Nephron progenitor cell (in vitro differentiated cells): ENCODE results near the gene DNASE1L1.

Experiments used
- DNase-seq: peaks from one replicate; pipeline ENCODE4 v3.0.0; 2021
- H3K27ac Mint-ChIP-seq: 2 replicates; pipeline ENCODE4 v1.8.0; 2021; ENCODE audit warnings: mild to moderate bottlenecking, moderate library complexity, mixed read lengths
- H3K27me3 Mint-ChIP-seq: 2 replicates; pipeline ENCODE4 v1.8.0; 2021; ENCODE audit warnings: mild to moderate bottlenecking, low read depth, mixed read lengths; ENCODE audit not compliant: poor library complexity
- H3K36me3 Mint-ChIP-seq: 2 replicates; pipeline ENCODE4 v1.8.0; 2021; ENCODE audit warnings: low read depth, mixed read lengths
- H3K4me1 Mint-ChIP-seq: 2 replicates; pipeline ENCODE4 v1.8.0; 2021; ENCODE audit warnings: mixed read lengths
- H3K4me3 Mint-ChIP-seq: 2 replicates; pipeline ENCODE4 v1.8.0; 2021; ENCODE audit warnings: mild to moderate bottlenecking, moderate library complexity, mixed read lengths
- H3K9me3 Mint-ChIP-seq: 2 replicates; pipeline ENCODE4 v1.8.0; 2021; ENCODE audit warnings: mild to moderate bottlenecking, moderate library complexity, mixed read lengths
- TF ChIP-seq, protein P1 (sequence below): fragments of 200-600 bp; sonication (generic); IDR thresholded peaks from 2 replicates; pipeline ENCODE4 v1.5.0; 2021; ENCODE audit warnings: antibody characterized with exemption

The DNASE1L1 gene, protein sequence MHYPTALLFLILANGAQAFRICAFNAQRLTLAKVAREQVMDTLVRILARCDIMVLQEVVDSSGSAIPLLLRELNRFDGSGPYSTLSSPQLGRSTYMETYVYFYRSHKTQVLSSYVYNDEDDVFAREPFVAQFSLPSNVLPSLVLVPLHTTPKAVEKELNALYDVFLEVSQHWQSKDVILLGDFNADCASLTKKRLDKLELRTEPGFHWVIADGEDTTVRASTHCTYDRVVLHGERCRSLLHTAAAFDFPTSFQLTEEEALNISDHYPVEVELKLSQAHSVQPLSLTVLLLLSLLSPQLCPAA

DNA sequence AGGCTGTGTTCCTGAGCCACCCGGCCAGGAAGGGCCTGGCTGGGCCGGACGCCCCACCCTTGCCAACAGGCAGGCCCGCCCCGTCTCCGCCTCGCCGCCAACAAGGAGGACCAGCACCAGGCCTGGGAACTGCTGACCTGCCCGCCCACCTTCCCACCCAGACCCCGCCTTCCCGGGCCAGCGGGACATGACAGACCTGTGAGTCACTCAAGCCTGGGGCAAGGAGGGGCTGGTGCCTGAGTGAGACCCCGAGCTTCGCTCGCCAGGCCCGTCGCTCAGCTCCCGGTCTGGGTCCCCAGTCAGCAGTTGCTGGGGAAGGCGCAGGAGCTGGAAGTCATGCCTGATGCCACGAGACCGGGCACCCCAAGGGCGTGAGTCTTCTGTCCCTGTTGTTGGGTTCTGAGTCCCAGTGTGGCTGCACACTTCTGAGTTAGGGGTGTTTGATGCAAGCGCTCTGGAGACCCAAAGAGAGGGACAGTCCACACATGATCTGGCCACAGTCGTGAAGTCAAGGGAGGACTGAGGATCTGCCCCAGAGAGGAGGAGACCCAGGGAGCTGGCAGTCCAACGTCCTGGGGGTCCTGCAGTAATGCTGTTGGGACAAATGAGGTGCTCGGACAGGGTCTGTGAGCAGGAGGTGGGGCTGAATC lies at the start of gene DNASE1L1:
TSS of gene DNASE1L1 (minus strand) at position 33 of the 650 bp plus-strand sequence. CDS start 3,686 bp downstream, outside the sequence.
- Mint-ChIP-seq H3K27me3 (peaks cover 3% of the 10 kb centered on the region), H3K36me3 (peaks cover 10% of the 10 kb centered on the region), H3K4me1 (peaks cover 20% of the 10 kb centered on the region), H3K4me3 (peak within 1 kb of the TSS; percentile 71), H3K9me3 (peaks cover 58% of the 10 kb centered on the region), H3K27ac (no peak within 1 kb of the TSS)
- TF ChIP-seq, protein P1, sequence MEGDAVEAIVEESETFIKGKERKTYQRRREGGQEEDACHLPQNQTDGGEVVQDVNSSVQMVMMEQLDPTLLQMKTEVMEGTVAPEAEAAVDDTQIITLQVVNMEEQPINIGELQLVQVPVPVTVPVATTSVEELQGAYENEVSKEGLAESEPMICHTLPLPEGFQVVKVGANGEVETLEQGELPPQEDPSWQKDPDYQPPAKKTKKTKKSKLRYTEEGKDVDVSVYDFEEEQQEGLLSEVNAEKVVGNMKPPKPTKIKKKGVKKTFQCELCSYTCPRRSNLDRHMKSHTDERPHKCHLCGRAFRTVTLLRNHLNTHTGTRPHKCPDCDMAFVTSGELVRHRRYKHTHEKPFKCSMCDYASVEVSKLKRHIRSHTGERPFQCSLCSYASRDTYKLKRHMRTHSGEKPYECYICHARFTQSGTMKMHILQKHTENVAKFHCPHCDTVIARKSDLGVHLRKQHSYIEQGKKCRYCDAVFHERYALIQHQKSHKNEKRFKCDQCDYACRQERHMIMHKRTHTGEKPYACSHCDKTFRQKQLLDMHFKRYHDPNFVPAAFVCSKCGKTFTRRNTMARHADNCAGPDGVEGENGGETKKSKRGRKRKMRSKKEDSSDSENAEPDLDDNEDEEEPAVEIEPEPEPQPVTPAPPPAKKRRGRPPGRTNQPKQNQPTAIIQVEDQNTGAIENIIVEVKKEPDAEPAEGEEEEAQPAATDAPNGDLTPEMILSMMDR = no peak
- peak; percentile 77 for DNase-seq

DNA sequence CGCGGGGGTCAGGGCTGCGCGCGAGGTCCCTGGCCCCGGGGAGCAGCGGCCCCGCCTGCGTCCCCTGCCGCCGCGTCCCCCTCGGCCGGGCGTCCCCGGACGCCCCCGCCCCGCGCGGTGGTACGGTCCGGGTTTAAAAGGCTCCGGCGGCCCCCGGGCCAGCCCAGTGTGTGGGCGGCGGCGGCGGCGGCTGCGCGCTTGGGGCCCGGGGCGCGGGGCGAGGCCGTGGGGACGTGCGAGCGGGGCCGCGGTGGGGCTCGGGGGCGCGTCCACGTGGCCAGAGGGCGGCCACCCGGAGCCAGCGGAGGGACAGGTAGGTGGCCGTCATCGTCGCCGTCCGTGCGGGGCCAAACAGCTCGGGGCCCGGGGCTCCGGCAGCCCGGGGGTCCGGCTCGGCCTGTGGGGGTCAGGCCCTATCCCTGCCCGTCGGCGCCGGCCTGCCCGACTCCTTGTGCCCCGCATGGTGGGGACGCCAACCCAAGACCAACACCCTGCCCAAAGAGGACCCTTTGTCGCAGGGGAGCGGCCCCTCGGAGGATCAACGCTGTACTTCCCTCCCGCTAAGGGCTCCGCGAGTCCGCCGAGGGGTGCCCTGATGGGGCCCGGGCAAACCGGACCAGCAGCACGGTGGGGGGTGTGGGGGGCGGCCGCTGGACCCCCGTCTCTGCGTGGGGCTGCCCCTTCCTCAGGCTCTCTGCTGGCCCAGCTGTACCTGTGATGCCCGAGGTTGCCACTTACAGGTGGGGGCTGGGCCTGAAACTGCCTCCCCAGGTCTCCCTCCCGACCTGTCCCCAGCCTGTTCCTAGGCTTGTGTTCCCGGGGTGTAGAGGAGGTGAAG lies 49.3 kb upstream of the DNASE1L1 start, which contains the start of gene PLXNA3:
TSS of gene PLXNA3 (plus strand) at position 166 of the 838 bp plus-strand sequence. CDS start 1,903 bp downstream, outside the sequence.
- TF ChIP-seq, protein P1 = no peak
- DNase-seq = peak; percentile 80
- Mint-ChIP-seq H3K36me3 (peaks cover 24% of the 10 kb centered on the region), H3K9me3 (peaks cover 55% of the 10 kb centered on the region), H3K4me1 (peaks cover 12% of the 10 kb centered on the region), H3K4me3 (peak within 1 kb of the TSS; percentile 89), H3K27me3 (peaks cover 3% of the 10 kb centered on the region), H3K27ac (peak within 1 kb of the TSS; percentile 87)

DNA sequence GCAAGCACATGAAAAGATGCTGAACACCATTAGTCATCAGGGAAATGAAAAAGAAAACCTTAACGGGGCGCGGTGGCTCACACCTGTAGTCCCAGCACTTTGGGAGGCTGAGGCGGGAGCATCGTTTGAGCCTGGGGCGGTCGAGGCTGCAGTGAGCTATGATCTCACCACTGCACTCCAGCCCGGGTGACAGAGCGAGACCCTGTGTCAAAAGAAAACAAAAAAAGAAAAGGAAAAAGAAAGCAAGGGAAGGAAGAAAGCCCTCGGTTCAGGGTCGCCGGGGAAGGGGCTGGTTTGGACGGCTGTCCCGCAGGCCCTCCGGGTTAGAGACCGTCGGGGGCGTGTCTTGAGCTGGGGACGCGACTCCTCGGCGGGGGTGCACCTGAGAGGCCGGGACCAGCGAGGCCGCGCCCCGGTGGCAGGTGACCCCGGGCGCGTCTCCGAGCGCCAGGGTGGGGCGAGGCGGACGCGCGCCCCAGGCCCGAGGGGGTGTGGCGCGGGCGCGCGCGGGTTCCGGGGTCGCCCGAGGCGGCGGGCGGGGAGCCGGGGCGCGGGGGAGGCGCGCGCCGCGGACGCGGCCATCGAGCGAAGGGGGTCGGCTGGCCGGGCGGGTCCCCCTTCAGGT lies 48.5 kb upstream of the DNASE1L1 start:
- peaks cover 56% of the 10 kb centered on the region for H3K9me3 Mint-ChIP-seq
- H3K4me1 Mint-ChIP-seq = peaks cover 12% of the 10 kb centered on the region
- H3K36me3 Mint-ChIP-seq = peaks cover 25% of the 10 kb centered on the region
- peak overlapping the region; percentile 87 for H3K27ac Mint-ChIP-seq
- H3K27me3 Mint-ChIP-seq = peaks cover 3% of the 10 kb centered on the region
- H3K4me3 Mint-ChIP-seq = peak overlapping the region; percentile 89
- TF ChIP-seq, protein P1 = no peak
- DNase-seq = peak; percentile 54

DNA sequence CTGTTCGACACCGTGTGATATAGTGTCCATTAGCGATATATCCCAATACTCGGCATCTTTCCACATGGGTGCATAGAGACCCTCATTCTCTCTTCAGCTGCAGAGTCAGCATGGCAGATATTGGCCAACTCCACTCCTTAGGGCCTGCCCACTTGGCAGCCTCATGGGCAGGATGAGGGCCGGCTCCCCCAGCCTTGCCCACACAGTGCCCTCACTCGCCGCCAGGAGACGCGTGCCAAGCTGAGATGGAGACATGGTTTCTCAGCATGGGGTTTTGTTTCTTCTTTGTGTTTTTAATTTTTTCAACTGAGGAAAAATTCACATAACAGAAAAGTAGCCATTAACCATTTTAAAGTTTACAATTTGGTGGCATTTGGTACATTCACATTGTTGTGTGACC lies 43.8 kb upstream of the DNASE1L1 start:
- peaks cover 25% of the 10 kb centered on the region for H3K36me3 Mint-ChIP-seq
- H3K4me1 Mint-ChIP-seq = peaks cover 5% of the 10 kb centered on the region
- peaks cover 3% of the 10 kb centered on the region for H3K27me3 Mint-ChIP-seq
- peaks cover 57% of the 10 kb centered on the region for H3K9me3 Mint-ChIP-seq
- TF ChIP-seq, protein P1 = no peak
- H3K27ac Mint-ChIP-seq = no peak overlapping the region
- no peak for DNase-seq
- no peak overlapping the region for H3K4me3 Mint-ChIP-seq

DNA sequence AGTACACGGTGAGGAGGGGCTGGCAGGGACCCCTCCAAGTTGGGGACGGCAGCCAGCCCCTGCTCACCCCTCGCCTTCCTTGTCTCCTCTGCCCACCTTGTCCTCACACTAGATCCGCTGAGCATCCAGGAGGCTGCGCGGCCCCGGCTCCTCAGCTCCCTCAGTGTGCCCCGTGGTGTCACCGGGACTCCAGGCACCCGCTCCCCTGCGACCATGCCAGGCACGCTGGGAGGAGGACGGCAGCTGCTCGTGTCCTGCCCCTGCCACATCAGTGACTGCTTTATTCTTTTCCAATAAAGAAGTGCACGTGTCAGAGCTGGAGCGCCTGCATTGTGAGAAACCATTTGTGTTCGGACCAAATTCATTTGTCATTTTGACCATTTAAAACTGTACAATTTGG lies 41.3 kb upstream of the DNASE1L1 start:
- H3K36me3 Mint-ChIP-seq = peaks cover 29% of the 10 kb centered on the region
- DNase-seq = no peak
- TF ChIP-seq, protein P1 = no peak
- no peaks in the 10 kb centered on the region for H3K27me3 Mint-ChIP-seq
- H3K9me3 Mint-ChIP-seq = peaks cover 61% of the 10 kb centered on the region
- no peak overlapping the region for H3K27ac Mint-ChIP-seq
- no peak overlapping the region for H3K4me3 Mint-ChIP-seq
- peaks cover 5% of the 10 kb centered on the region for H3K4me1 Mint-ChIP-seq
